ENCODE results near the gene IL17RE. TPM values are rescaled to one million over a fixed set of nuclear protein-coding genes. Genes with fewer than 3 reads are reported as not detected.
"Not testable (repeated sequence)": the region's sequence is repeated elsewhere in the genome, so short reads cannot be mapped to it uniquely, and the experiment has no call there.

Gene IL17RE
- total and polyA plus RNA-seq, 4 donors = 7.0 to 26.1 (median 17.1) TPM

DNA sequence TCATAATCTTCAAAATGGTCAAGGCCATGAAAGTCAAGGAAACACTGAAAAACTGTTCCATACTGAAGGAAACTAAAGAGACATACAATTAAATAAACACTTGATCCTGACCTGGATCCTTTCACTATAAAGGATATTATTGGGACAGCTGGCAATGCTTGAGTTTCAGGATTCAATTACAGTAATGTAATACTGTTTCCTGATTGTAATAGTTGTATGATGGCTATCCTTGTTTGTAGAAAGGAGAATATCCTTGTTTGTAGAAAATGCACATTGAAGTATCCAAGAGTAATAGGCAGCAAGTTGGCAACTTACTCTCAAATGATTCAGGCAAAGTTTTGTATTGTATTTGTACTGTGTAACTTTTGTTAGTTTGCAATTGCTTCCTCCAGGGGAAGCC, 27.2 kb upstream of the IL17RE start:
- Histone ChIP-seq H3K27ac (ENCODE audit: low read depth in 1 of 2, low read length in 1 of 2) (no peak overlapping the region), H3K27me3 (ENCODE audit: control insufficient read depth in 3 of 3, insufficient read depth in 3 of 3, low read length in 2 of 3) (no peaks in the 10 kb centered on the region), H3K4me3 (no peak overlapping the region), H3K4me1 (ENCODE audit: control insufficient read depth in 5 of 5, insufficient read depth in 5 of 5, low read length in 5 of 5) (no peaks in the 10 kb centered on the region), H3K9ac (ENCODE audit: insufficient read depth in 1 of 2, low read length in 2 of 2) (no peak overlapping the region), H3K36me3 (ENCODE audit: control insufficient read depth in 4 of 4, insufficient read depth in 4 of 4, low read length in 4 of 4) (no peaks in the 10 kb centered on the region), H3K9me3 (ENCODE audit: control insufficient read depth in 4 of 4, insufficient read depth in 3 of 4, low read length in 3 of 4) (no peaks in the 10 kb centered on the region)
- TF ChIP-seq, protein P1, sequence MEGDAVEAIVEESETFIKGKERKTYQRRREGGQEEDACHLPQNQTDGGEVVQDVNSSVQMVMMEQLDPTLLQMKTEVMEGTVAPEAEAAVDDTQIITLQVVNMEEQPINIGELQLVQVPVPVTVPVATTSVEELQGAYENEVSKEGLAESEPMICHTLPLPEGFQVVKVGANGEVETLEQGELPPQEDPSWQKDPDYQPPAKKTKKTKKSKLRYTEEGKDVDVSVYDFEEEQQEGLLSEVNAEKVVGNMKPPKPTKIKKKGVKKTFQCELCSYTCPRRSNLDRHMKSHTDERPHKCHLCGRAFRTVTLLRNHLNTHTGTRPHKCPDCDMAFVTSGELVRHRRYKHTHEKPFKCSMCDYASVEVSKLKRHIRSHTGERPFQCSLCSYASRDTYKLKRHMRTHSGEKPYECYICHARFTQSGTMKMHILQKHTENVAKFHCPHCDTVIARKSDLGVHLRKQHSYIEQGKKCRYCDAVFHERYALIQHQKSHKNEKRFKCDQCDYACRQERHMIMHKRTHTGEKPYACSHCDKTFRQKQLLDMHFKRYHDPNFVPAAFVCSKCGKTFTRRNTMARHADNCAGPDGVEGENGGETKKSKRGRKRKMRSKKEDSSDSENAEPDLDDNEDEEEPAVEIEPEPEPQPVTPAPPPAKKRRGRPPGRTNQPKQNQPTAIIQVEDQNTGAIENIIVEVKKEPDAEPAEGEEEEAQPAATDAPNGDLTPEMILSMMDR (IDR thresholded peaks at IDR 0.05; ENCODE audit: control extremely low read depth, extremely low read depth) = no peak
- no peak for DNase-seq
- no peak for ATAC-seq (ENCODE audit: insufficient read depth, low FRiP score)

DNA sequence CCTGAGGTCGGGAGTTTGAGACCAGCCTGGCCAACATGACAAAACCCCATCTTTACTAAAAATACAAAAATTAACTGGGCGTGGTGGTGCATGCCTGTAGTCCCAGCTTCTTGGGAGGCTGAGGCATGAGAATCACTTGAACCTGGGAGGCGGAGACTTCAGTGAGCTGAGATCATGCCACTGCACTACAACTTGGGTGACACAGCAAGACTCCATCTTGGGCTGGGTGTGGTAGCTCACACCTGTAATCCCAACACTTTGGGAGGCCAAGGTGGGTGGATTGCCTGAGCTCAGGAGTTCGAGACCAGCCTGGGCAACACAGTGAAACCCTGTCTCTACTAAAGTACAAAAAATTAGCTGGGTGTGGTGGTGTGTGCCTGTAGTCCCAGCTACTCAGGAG, 26.4 kb upstream of the IL17RE start:
- not testable (repeated sequence) for DNase-seq; H3K36me3 ChIP-seq (ENCODE audit: control insufficient read depth in 4 of 4, insufficient read depth in 4 of 4, low read length in 4 of 4); H3K9me3 ChIP-seq (ENCODE audit: control insufficient read depth in 4 of 4, insufficient read depth in 3 of 4, low read length in 3 of 4); H3K27me3 ChIP-seq (ENCODE audit: control insufficient read depth in 3 of 3, insufficient read depth in 3 of 3, low read length in 2 of 3); H3K4me1 ChIP-seq (ENCODE audit: control insufficient read depth in 5 of 5, insufficient read depth in 5 of 5, low read length in 5 of 5); ATAC-seq (ENCODE audit: insufficient read depth, low FRiP score); H3K4me3 ChIP-seq; H3K27ac ChIP-seq (ENCODE audit: low read depth in 1 of 2, low read length in 1 of 2); H3K9ac ChIP-seq (ENCODE audit: insufficient read depth in 1 of 2, low read length in 2 of 2)
- 92 to 93% methylated on average over 4 of the region's 4 CpGs for WGBS, 2 donors

DNA sequence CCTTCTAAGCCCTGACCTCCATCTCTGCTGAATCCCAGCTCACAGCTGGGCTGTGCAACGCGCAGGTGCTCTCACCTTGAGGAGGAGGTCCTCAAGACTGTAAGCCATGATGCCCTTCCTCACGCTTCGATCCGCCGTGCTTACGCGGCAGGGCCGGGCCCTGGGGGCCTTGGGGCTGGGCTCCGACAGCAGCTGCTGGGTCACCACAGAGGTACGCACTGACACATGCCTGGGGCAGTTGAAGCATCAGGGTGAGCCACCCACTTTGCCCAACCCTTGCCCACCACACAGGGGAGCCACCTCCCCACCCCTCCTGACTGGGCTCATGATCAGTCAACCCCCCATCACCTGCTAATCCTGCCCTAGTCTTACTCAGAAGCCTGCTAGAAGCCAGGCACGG, 25.7 kb upstream of the IL17RE start:
- DNase-seq = no peak

DNA sequence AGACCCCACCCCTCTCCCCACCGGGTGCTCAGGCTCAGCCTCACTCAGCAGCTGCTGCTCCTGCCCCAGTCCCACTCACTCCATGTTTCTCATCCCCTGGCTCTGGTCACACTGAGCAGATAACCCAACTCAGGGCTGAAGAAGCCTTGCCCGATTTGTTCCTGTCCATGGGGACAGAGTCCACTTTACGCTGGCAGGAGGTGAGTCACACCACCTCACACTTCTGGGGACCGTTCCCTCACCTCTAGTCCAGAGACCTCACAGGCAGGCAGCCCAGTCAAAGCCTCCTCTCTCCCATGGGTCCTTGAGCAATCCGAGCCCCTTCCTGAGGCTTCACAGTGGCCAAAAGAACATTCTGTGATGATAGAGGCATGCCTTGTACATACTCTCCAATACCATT, 23.9 kb upstream of the IL17RE start:
- ATAC-seq (ENCODE audit: insufficient read depth, low FRiP score) (no peak), DNase-seq (no peak)
- H3K4me3 ChIP-seq = no peak overlapping the region
- WGBS, 2 donors = 85 to 90% methylated on average over 5 of the region's 5 CpGs
- H3K9ac ChIP-seq (ENCODE audit: insufficient read depth in 1 of 2, low read length in 2 of 2) = no peak overlapping the region
- H3K36me3 ChIP-seq (ENCODE audit: control insufficient read depth in 4 of 4, insufficient read depth in 4 of 4, low read length in 4 of 4) = no peaks in the 10 kb centered on the region
- no peaks in the 10 kb centered on the region for H3K4me1 ChIP-seq (ENCODE audit: control insufficient read depth in 5 of 5, insufficient read depth in 5 of 5, low read length in 5 of 5)
- TF ChIP-seq, protein P1 (IDR thresholded peaks at IDR 0.05; ENCODE audit: control extremely low read depth, extremely low read depth) = no peak
- no peaks in the 10 kb centered on the region for H3K27me3 ChIP-seq (ENCODE audit: control insufficient read depth in 3 of 3, insufficient read depth in 3 of 3, low read length in 2 of 3)
- H3K27ac ChIP-seq (ENCODE audit: low read depth in 1 of 2, low read length in 1 of 2) = no peak overlapping the region
- H3K9me3 ChIP-seq (ENCODE audit: control insufficient read depth in 4 of 4, insufficient read depth in 3 of 4, low read length in 3 of 4) = no peaks in the 10 kb centered on the region

More for the DNA sequence above, 25.7 kb upstream of the IL17RE start:
- Histone ChIP-seq H3K36me3 (ENCODE audit: control insufficient read depth in 4 of 4, insufficient read depth in 4 of 4, low read length in 4 of 4) (no peaks in the 10 kb centered on the region), H3K9me3 (ENCODE audit: control insufficient read depth in 4 of 4, insufficient read depth in 3 of 4, low read length in 3 of 4) (no peaks in the 10 kb centered on the region), H3K27ac (ENCODE audit: low read depth in 1 of 2, low read length in 1 of 2) (no peak overlapping the region), H3K4me1 (ENCODE audit: control insufficient read depth in 5 of 5, insufficient read depth in 5 of 5, low read length in 5 of 5) (no peaks in the 10 kb centered on the region), H3K27me3 (ENCODE audit: control insufficient read depth in 3 of 3, insufficient read depth in 3 of 3, low read length in 2 of 3) (no peaks in the 10 kb centered on the region), H3K4me3 (no peak overlapping the region), H3K9ac (ENCODE audit: insufficient read depth in 1 of 2, low read length in 2 of 2) (no peak overlapping the region)
- ATAC-seq (ENCODE audit: insufficient read depth, low FRiP score) = no peak
- TF ChIP-seq, protein P1 (IDR thresholded peaks at IDR 0.05; ENCODE audit: control extremely low read depth, extremely low read depth) = no peak
- 92 to 95% methylated on average over 12 of the region's 12 CpGs for WGBS, 2 donors
